WTC11 (cell line): ENCODE results near the gene SLC5A2.

Experiments
- ARID4B ChIP-seq: sonication (generic); formaldehyde crosslinking; IDR thresholded peaks from 2 replicates; pipeline ENCODE4 v1.8.0; 2023; ENCODE audit warnings: missing genetic modification reagents, mild to moderate bottlenecking, borderline replicate concordance
- ATF1 ChIP-seq: sonication (generic); formaldehyde crosslinking; IDR thresholded peaks from 2 replicates; pipeline ENCODE4 v1.8.1; 2023; ENCODE audit warnings: mild to moderate bottlenecking, moderate library complexity, missing genetic modification reagents
- CTCF ChIP-seq: fragments of 200-600 bp; IDR thresholded peaks from 2 replicates; pipeline ENCODE4 v1.8.0; 2022; ENCODE audit warnings: antibody characterized with exemption
- E2F5 ChIP-seq: sonication (generic); formaldehyde crosslinking; IDR thresholded peaks from 2 replicates; pipeline ENCODE4 v1.8.1; 2022; ENCODE audit warnings: mild to moderate bottlenecking, moderate library complexity, missing genetic modification reagents
- MYBL2 ChIP-seq: sonication (generic); formaldehyde crosslinking; IDR thresholded peaks from 2 replicates; pipeline ENCODE4 v1.8.1; 2023; ENCODE audit warnings: mild to moderate bottlenecking, moderate library complexity, missing genetic modification reagents
- TP53 ChIP-seq: sonication (generic); formaldehyde crosslinking; IDR thresholded peaks from 2 replicates; pipeline ENCODE4 v1.8.1; 2023; ENCODE audit warnings: mild to moderate bottlenecking, missing genetic modification reagents
- ZBTB43 ChIP-seq: sonication (generic); formaldehyde crosslinking; IDR thresholded peaks from 2 replicates; pipeline ENCODE4 v1.8.1; 2023; ENCODE audit warnings: mild to moderate bottlenecking, missing genetic modification reagents

DNA sequence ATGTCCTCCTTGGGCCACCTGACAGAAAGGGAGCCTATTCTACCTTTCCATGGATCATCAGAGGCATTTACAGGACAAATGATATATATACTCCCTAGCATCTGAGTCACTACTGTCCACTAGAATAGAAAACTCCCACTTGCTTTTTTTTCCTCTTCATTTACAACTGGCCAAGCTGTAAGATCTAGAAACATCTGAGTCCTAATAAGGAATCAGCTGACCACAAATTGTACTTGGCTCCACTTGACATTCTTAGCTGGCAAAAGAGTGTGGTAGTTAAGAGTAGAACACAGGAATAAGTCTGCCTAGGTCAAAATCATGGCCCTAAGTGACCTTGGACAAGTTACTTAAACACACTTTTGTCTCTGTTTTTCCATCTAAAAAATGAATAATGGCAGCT, 20.1 kb downstream of the SLC5A2 start:
- TF ChIP-seq ZBTB43 (CRISPR knock-in tag) = no peak
- no peak for TF ChIP-seq MYBL2 (CRISPR knock-in tag)
- TF ChIP-seq CTCF = no peak
- TF ChIP-seq ATF1 (CRISPR knock-in tag) = no peak
- TF ChIP-seq ARID4B (CRISPR knock-in tag) = no peak
- no peak for TF ChIP-seq E2F5 (CRISPR knock-in tag)
- TF ChIP-seq TP53 = no peak
